Transverse colon (tissue), 4 donors: Measurements from ENCODE around the gene JCHAIN. TPM values are rescaled to one million over a fixed set of nuclear protein-coding genes. Genes with fewer than 3 reads are reported as not detected.

Source experiments
- DNase-seq: peaks from one replicate; pipeline ENCODE4 v3.0.0-alpha.2; 2019
- H3K27ac ChIP-seq, 4 donors: fragments of 200-600 bp; sonication (generic); 2 replicates each; pipeline ENCODE4 v1.5.1; 2016 to 2018; ENCODE audit warnings: inconsistent platforms in 4 of 4
- H3K27me3 ChIP-seq: fragments of 200-600 bp; sonication (generic); 2 replicates; pipeline ENCODE4 v1.5.1; 2017; ENCODE audit warnings: inconsistent platforms
- H3K36me3 ChIP-seq, 4 donors: fragments of 200-600 bp; sonication (generic); 2 replicates each; pipeline ENCODE4 v1.5.1; 2017 to 2019; ENCODE audit warnings: inconsistent platforms in 4 of 4
- H3K4me1 ChIP-seq, 4 donors: fragments of 200-600 bp; sonication (generic); 2 replicates each; pipeline ENCODE4 v1.5.1; 2017 to 2020; ENCODE audit warnings: inconsistent platforms in 4 of 4
- H3K4me3 ChIP-seq, 4 donors: fragments of 200-600 bp; sonication (generic); 1 replicate in 1 of 4; 2 replicates in 3 of 4; pipeline versions ENCODE4 v1.5.1 to v1.6.1; 2017 to 2019; ENCODE audit warnings: inconsistent platforms in 4 of 4
- H3K9me3 ChIP-seq, 2 donors: fragments of 200-600 bp; sonication (generic); 2 replicates each; pipeline ENCODE4 v1.5.1; 2017 to 2019; ENCODE audit warnings: inconsistent platforms in 2 of 2
- CTCF ChIP-seq, 5 experiments: fragments of 200-600 bp in 3 of 5; fragments of 450-650 bp in 2 of 5; sonication (generic) in 3 of 5; IDR thresholded peaks; 1 replicate in 2 of 5; 2 replicates in 3 of 5; pipeline ENCODE4 v1.5.1; 2016 to 2017; ENCODE audit warnings: antibody characterized with exemption in 5 of 5, inconsistent platforms in 3 of 5, mild to moderate bottlenecking in 2 of 5, moderate library complexity in 1 of 5
- EP300 ChIP-seq: sonication (generic); formaldehyde crosslinking; IDR thresholded peaks from one replicate; pipeline ENCODE4 v1.6.1; 2017; ENCODE audit warnings: antibody characterized with exemption, low read depth
- POLR2A ChIP-seq: fragments of 450-650 bp; IDR thresholded peaks from one replicate; pipeline ENCODE4 v1.6.1; 2016; ENCODE audit warnings: antibody characterized with exemption, mild to moderate bottlenecking, moderate library complexity
- POLR2AphosphoS5 ChIP-seq, 3 donors: sonication (generic); formaldehyde crosslinking; IDR thresholded peaks; one replicate each; pipeline ENCODE4 v1.6.1; 2016; ENCODE audit warnings: antibody characterized with exemption in 3 of 3
- WGBS, 2 donors: methylation state at CpG; one replicate each; pipeline ENCODE4 v1.1.5; 2018; ENCODE audit warnings: low coverage in 1 of 2; 5-methylcytosine and 5-hydroxymethylcytosine counted together
- in situ Hi-C, 4 donors: fragments of 200-750 bp; cut with MboI; loops; one replicate each; pipeline versions ENCODE4 v1.15.0 to v1.15.1; 2017; ENCODE audit warnings: low sequenced_read_pairs in 3 of 4, low pct_ligation_motif_present in 1 of 4, low pct_unique_long_range_greater_than_20kb in 1 of 4
- intact Hi-C: fragments of 100-400 bp; cut with DNase I; formaldehyde crosslinking; loops from one replicate; pipeline ENCODE4 v1.15.1; 2023; ENCODE audit warnings: low total_unique reads
- total RNA-seq, 4 donors: library from RNA; depleted of rRNA; stranded (reverse); fragments of >200 nt; gene quantifications; one replicate each; pipeline ENCODE4 v1.1.0, GENCODE V29; 2016

Gene JCHAIN
- total RNA-seq, 4 donors from 2014 or later = 38.2 to 1,497 (median 176) TPM

GRCh38 chr4:70674731-70675130 lies 8.4 kb upstream of the JCHAIN start:
- Histone ChIP-seq H3K4me1 (no peaks in the 10 kb centered on the region), H3K27ac (no peak overlapping the region), H3K36me3 (no peaks in the 10 kb centered on the region), H3K4me3 (no peak overlapping the region), H3K27me3 (no peaks in the 10 kb centered on the region), H3K9me3 (no peaks in the 10 kb centered on the region)
- WGBS, 2 donors = 70 to 80% methylated on average over 1 of the region's 1 CpG
- TF ChIP-seq POLR2AphosphoS5 (IDR thresholded peaks at IDR 0.05) = no peak
- TF ChIP-seq POLR2A = no peak
- TF ChIP-seq EP300 = no peak
- TF ChIP-seq CTCF (IDR thresholded peaks at IDR 0.05) = no peak
- intact Hi-C loops (no loop called here), in situ Hi-C loops (loop anchor here in 3 of 4 donors (25.0 kb wide), 2 partner anchors 313 to 1038 kb away; partner anchors contain the start of gene DCK (in 1 of the 3))
- no peak for DNase-seq

GRCh38 chr4:70674191-70674590 lies 7.9 kb upstream of the JCHAIN start:
- no peaks in the 10 kb centered on the region for H3K36me3 ChIP-seq
- intact Hi-C loops = no loop called here
- no peak overlapping the region for H3K4me3 ChIP-seq
- no peaks in the 10 kb centered on the region for H3K27me3 ChIP-seq
- H3K9me3 ChIP-seq = no peaks in the 10 kb centered on the region
- no peak for DNase-seq
- no peak for TF ChIP-seq CTCF (IDR thresholded peaks at IDR 0.05)
- TF ChIP-seq POLR2AphosphoS5 (IDR thresholded peaks at IDR 0.05) = no peak
- TF ChIP-seq POLR2A = no peak
- no peak for TF ChIP-seq EP300
- H3K27ac ChIP-seq = no peak overlapping the region
- H3K4me1 ChIP-seq = no peaks in the 10 kb centered on the region
- in situ Hi-C loops = loop anchor here in 3 of 4 donors (25.0 kb wide), 2 partner anchors 313 to 1038 kb away; partner anchors contain the start of gene DCK (in 1 of the 3)

GRCh38 chr4:70671091-70671490 lies 4.8 kb upstream of the JCHAIN start:
- DNase-seq = no peak
- H3K4me3 ChIP-seq = no peak overlapping the region
- WGBS, 2 donors = 77 to 81% methylated on average over 2 of the region's 2 CpGs
- H3K9me3 ChIP-seq = no peaks in the 10 kb centered on the region
- in situ Hi-C loops = loop anchor here in 3 of 4 donors (25.0 kb wide), 2 partner anchors 316 to 1041 kb away; partner anchors contain the start of gene DCK (in 1 of the 3)
- no peak for TF ChIP-seq CTCF (IDR thresholded peaks at IDR 0.05)
- TF ChIP-seq POLR2AphosphoS5 (IDR thresholded peaks at IDR 0.05) = no peak
- TF ChIP-seq POLR2A = no peak
- TF ChIP-seq EP300 = no peak
- no peaks in the 10 kb centered on the region for H3K36me3 ChIP-seq
- H3K27ac ChIP-seq = no peak overlapping the region
- intact Hi-C loops = no loop called here
- no peaks in the 10 kb centered on the region for H3K27me3 ChIP-seq
- H3K4me1 ChIP-seq = no peaks in the 10 kb centered on the region

GRCh38 chr4:70670332-70671014 lies 4.2 kb upstream of the JCHAIN start:
- WGBS, 2 donors = 75 to 77% methylated on average over 5 of the region's 5 CpGs
- in situ Hi-C loops = loop anchor here in 3 of 4 donors (25.0 kb wide), 2 partner anchors 317 to 1042 kb away; partner anchors contain the start of gene DCK (in 1 of the 3)

More at GRCh38 chr4:70670332-70671014, 4.2 kb upstream of the JCHAIN start:
- TF ChIP-seq EP300 = no peak
- Histone ChIP-seq H3K36me3 (no peaks in the 10 kb centered on the region), H3K9me3 (no peaks in the 10 kb centered on the region), H3K4me1 (no peaks in the 10 kb centered on the region), H3K27ac (no peak overlapping the region), H3K4me3 (no peak overlapping the region), H3K27me3 (no peaks in the 10 kb centered on the region)
- intact Hi-C loops = no loop called here
- DNase-seq = no peak
